CD1c-positive myeloid dendritic cell (primary cell): ENCODE data around the gene MSANTD3.

Experiments used
- DNase-seq: peaks from one replicate; pipeline ENCODE4 v3.0.0-alpha.2; 2016; ENCODE audit errors: extremely low spot score

Gene MSANTD3

GRCh38 chr9:100465761-100466160 lies 38.8 kb downstream of the MSANTD3 start:
- DNase-seq, result no peak

- no peak for DNase-seq
Measured at GRCh38 chr9:100466171-100466828, 39.4 kb downstream of the MSANTD3 start.

- DNase-seq, result no peak
Measured at GRCh38 chr9:100466829-100467221, 39.9 kb downstream of the MSANTD3 start.

GRCh38 chr9:100468041-100468440 lies 41.1 kb downstream of the MSANTD3 start:
- no peak for DNase-seq

GRCh38 chr9:100472268-100472667 lies 45.3 kb downstream of the MSANTD3 start:
- no peak for DNase-seq

- DNase-seq, result peak; percentile 16
Measured at GRCh38 chr9:100472788-100473275, 45.9 kb downstream of the MSANTD3 start, which contains the start of gene TMEFF1. TMEFF1 (plus strand) TSS chr9:100473149; CDS start chr9:100473545, 396 bp downstream.

GRCh38 chr9:100473276-100474081 lies 46.5 kb downstream of the MSANTD3 start:
- DNase-seq, result peak; percentile 25

GRCh38 chr9:100474082-100474923 lies 47.4 kb downstream of the MSANTD3 start:
- DNase-seq, result no peak

GRCh38 chr9:100474924-100475276 lies 48.0 kb downstream of the MSANTD3 start:
- no peak for DNase-seq

GRCh38 chr9:100477241-100477640 lies 50.3 kb downstream of the MSANTD3 start:
- no peak for DNase-seq

GRCh38 chr9:100478192-100478591 lies 51.2 kb downstream of the MSANTD3 start:
- DNase-seq, result no peak

GRCh38 chr9:100479820-100480219 lies 52.9 kb downstream of the MSANTD3 start:
- no peak for DNase-seq

- DNase-seq, result no peak
Measured at GRCh38 chr9:100485196-100485595, 58.3 kb downstream of the MSANTD3 start.

GRCh38 chr9:100486479-100487176 lies 59.7 kb downstream of the MSANTD3 start:
- DNase-seq, result no peak

GRCh38 chr9:100488177-100488576 lies 61.2 kb downstream of the MSANTD3 start:
- no peak for DNase-seq

GRCh38 chr9:100489836-100490235 lies 62.9 kb downstream of the MSANTD3 start:
- no peak for DNase-seq

- no peak for DNase-seq
Measured at GRCh38 chr9:100492952-100493351, 66.0 kb downstream of the MSANTD3 start.

GRCh38 chr9:100498592-100498991 lies 71.6 kb downstream of the MSANTD3 start:
- DNase-seq, result no peak

- DNase-seq, result no peak
Measured at GRCh38 chr9:100499460-100499859, 72.5 kb downstream of the MSANTD3 start.

- no peak for DNase-seq
Measured at GRCh38 chr9:100499866-100500265, 72.9 kb downstream of the MSANTD3 start.
